DOHH2 (cell line): ENCODE results near the gene AMZ1.

Source experiments
- CTCF ChIP-seq: fragments of 200-600 bp; sonication (generic); IDR thresholded peaks from one replicate; pipeline ENCODE4 v1.5.1; 2014; ENCODE audit warnings: antibody characterized with exemption, mild to moderate bottlenecking, low read depth, low read length; ENCODE audit not compliant: poor library complexity, severe bottlenecking
- EZH2phosphoT487 ChIP-seq: fragments of 200-600 bp; sonication (generic); IDR thresholded peaks from 2 replicates; pipeline ENCODE4 v1.6.1; 2017; ENCODE audit warnings: borderline replicate concordance, mild to moderate bottlenecking, antibody characterized with exemption, low read length, moderate library complexity, mixed read lengths

DNA sequence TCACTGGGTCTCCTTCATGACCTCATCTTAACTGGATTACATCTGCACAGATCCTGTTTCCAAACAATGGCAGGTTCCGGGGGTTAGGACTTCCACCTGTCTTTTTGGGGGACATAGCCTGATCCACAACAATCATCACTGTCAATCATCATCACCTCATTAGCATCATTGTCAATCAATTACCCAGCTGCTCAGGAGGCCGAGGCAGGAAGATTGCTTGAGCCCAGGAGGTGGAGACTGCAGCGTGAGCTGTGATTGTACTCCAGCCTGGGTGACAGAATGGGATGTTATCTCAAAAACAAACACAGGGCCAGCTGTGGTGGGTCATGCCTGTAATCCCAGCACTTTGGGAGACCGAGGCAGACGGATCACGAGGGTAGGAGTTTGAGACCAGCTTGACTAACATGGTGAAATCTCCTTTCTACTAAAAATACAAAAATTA is 18.7 kb downstream of the AMZ1 start:
- TF ChIP-seq CTCF: no peak
- no peak for TF ChIP-seq EZH2phosphoT487
